GM18498 (cell line): Measurements from ENCODE around the gene PXN.

Experiments
- ATAC-seq: cut with Tn5 transposase; IDR thresholded peaks from one replicate; pipeline ENCODE4 v1.9.1; 2021; ENCODE audit warnings: mild to moderate bottlenecking, moderate library complexity; ENCODE audit not compliant: unreplicated experiment

The PXN gene

DNA sequence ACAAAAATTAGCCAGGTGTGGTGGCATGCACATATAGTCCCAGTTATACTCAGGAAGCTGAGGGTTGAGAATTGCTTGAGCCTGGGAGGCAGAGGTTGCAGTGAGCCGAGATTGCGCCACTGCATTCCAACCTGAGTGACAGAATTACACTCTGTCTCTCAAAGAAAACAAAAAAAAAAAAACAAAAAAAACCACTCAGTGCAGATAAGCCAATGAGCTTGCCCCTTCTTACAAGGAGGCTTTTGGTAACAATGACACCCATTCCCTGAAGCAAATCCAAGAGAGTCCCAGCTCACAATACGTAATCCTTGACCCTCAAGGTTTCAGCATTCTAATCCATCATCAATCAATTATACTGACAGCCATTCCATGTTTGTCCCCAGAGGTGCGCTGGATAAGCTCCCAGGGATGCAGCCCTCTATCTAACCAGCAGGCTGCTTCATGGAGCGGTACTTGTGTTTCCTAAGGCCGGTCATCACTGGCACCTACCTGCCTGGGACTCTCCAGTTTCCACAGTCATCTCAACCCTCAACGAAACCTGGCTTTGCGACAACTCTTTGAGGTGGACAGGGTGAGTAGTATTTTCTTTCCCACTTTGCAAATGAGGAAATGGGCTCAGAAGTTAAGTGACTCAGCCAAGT is 83.4 kb downstream of the PXN start:
- ATAC-seq: no peak

DNA sequence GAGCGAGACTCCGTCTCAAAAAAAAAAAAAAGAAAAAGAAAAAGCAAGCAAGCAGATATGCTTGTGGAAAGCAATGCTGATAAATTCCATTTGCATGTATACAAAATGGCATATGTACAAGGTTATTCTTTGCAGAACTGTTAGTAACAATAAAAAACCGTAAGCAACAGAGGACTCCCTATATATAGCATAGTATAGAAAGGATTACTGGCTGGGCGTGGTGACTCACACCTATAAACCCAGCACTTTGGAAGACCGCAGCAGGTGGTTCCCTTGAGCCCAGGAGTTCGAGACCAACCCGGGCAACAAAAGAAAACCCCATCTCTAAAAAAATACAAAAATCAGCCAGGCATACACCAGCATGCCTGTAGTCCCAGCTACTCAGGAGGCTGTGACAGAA is 84.6 kb downstream of the PXN start:
- ATAC-seq: no peak

DNA sequence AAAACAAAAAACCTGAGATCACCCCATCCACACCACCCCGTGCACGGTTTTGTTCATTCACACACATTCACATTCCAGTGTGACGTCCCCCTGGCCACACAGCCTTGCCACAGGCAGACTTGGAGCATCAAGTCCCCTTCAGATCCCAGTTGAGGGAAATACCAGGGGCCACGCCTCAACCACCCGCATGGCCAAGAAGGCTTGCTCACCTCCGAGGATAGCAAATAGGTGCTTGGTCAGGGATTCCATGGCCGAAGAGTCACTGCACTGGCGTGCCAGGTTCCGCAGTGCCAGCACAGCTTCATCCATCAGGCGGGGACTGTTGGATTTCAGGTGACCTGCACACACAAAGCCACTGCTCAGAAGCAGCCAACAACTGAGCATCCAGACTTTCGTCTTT is 90.0 kb downstream of the PXN start:
- no peak for ATAC-seq

DNA sequence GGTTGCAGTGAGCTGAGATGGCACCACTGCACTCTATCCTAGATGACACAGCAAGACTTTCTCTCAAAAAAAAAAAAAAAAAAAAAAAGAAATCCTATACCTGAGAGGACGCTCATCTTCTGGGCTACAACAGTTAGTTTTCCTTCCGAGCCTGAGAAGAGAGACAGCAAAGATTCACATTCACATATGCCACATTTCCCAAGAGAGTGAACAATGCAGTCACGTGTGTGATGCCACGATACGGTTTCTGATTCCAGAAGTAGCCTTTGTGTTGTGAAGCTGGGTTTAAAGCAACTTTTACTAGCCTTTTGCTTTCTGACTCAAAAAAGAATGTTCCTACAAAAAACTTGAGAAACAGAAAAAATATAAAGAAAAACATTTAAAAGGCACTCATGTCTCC is 90.5 kb downstream of the PXN start:
- ATAC-seq: no peak

DNA sequence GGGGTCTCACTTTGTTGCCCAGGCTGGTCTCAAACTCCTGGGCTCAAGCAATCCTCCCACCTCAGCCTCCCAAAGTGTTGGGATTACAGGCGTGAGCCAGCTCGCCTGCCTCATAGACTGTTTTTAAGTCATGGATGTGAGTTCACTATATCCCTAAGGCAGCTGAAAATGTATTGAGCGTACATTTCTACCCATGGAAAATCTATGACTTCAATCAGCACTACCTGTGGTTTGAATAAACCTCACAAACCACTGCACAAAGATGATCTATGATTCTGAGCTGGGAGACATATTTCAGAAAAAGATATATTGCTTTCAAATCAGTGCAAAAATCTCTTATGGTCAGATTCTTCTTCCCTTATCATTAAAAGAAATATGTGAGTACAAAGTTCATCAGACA is 93.5 kb downstream of the PXN start:
- no peak for ATAC-seq

DNA sequence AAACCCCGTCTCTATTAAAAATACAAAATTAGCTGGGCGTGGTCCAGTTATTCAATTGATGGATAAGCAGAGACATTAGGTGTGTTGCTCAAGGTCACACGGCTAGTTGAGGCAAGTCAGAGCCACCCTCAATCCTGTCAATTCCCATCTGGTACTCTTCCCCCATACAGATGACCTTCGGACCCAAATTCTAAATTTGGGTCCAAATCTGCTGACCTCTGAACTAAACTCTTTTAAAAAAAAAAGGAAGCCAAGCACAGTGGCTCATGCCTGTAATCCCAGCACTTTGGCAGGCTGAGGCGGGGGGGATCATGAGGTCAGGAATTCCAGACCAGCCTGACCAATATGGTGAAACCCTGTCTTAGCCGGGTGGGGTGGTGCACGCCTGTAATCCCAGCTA is 94.9 kb downstream of the PXN start:
- ATAC-seq: no peak

DNA sequence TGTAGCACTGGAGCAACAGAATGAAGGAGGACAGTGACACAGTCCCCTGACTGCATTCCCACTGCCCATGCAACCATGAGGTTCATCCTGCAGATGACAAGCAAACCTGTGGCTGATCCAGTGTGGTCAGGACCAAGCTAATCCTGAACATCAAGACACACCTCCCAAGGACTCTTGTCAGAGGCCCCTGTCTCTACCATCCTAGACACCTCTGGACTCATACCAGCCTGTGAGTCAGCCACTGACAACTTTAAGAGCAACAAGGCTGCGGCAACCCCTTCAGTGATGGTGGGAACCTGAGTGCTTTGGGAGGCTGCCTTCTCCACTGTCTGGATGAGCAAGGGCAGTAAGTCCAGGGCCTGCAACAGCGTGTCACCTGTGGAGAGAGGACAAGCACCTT is 95.6 kb downstream of the PXN start:
- no peak for ATAC-seq

DNA sequence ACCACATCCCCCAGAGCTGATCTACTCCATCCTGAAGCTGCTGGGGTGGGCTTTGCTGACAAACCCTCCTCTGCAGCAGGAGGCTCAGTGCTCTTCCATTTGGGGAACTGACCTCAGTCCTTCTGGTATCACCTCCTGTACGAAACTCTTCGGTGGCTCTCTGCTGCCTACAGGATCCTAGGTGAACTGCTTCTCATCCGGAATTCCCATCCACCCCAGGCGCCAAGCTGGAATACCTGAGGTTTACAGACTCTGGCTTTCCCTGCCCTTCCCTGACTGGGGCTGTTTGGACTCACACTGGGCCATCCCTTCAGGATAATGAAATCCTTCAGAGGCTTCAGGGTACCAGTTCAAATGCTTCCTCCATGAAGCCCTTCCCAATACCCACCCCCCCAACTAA is 97.2 kb downstream of the PXN start:
- no peak for ATAC-seq

DNA sequence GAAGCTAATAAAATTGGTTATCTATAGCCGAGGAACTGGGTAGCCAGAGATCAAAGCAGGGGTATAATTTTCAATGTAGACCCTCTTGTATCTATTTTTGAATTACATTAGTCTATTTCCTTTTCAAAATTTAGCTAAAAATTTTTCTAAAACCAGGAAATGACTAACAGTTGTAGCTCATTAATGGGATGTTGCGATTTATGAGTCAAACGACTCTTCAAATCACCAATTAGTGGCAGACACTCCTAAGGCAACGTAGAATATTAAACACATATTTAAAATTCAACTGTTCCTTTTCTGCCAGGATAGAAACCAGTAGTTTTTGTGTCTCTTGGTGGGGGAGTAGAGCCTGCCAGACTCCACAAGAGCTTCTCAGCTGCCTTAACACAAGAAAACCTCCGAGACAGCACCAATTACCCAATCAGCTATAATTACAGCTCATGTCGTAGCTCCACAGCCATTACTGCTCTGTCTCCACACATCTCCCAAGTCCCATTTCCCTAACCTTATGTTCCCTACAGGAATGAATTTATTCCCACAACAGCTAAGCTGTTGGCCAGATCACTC is 97.9 kb downstream of the PXN start:
- no peak for ATAC-seq

DNA sequence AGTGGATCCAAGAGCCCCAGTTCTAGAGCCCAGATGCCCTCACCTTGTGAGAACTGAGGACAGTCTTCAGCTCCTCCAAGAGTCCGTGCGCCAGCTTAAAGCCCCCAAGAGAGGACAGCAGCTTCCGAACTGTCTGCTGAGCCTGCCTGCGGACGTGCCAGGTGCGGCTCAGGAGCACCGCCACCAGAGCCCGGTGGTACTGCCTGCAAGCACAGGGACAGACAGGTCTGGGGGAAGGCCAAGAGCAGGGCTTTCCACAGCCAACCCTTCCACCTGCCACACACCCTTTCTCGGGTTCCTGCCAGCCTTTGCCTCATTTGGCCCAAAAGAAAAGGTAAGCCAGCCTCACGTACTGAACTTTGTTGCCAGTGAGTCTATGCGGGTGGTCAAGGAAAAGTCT is 101.2 kb downstream of the PXN start:
- ATAC-seq: no peak

DNA sequence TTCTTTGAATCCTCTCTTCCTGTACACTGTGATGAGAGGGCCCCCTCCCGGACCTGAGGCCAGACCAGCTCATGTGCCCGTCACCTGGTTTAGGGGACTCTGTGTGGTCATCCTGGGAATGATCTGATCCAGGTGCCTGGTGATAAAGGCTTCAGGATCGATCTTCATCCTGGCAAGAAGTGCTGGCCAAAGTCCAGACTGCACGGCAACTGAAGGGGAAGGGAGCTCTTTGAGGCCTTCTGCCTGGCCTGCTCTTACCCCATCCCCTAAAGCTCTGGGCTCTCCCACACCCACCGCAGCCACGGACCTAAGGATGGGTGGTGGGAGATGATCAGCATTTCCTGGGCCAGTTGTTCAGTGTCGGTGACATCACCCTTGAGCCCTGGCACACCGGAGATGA is 102.8 kb downstream of the PXN start:
- ATAC-seq: no peak

DNA sequence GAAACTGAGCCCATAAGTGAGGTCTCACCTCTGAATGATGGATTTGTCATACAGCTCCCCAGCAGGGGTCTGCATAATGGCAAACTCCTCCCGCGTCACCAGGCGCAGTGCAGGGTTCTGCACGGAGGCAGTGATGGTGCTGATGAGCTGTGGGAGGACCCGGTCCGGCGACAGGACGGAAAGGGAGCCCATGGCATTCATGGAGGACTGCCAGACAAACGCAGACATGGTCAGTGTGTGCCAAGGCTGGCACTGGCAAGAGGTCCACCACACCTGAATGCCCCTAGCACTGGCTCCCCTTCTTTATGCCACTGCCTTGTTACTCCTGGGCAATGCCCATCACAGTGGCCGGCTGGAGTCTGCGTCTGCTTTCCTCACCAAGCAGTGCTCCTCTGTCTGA is 103.7 kb downstream of the PXN start:
- no peak for ATAC-seq
